Measurements from ENCODE around the gene NCKAP1. TPM values are rescaled to one million over a fixed set of nuclear protein-coding genes. Genes with fewer than 3 reads are reported as not detected.

NCKAP1 gene
- total and polyA plus RNA-seq, 4 experiments from 2014 or later: 0.24 to 6.3 (median 3.2) TPM

- H3K4me3 Mint-ChIP-seq: no peak overlapping the region
- Histone ChIP-seq H3K27ac (ENCODE audit: low read depth, low read length) (no peak overlapping the region), H3K4me3 (ENCODE audit: low read length in 2 of 2) (no peak overlapping the region), H3K4me1 (ENCODE audit: insufficient read depth, low read length) (no peaks in the 10 kb centered on the region), H3K27me3 (ENCODE audit: insufficient read depth, low read length) (no peaks in the 10 kb centered on the region), H3K36me3 (ENCODE audit: insufficient read depth, low read length) (no peaks in the 10 kb centered on the region), H3K9me3 (ENCODE audit: control insufficient read depth in 1 of 2, low read length in 2 of 2) (no peaks in the 10 kb centered on the region)
- intact Hi-C loops (cut with micrococcal nuclease): no loop called here
- H3K4me1 Mint-ChIP-seq: peaks cover 0 to 3% (median under 1%) of the 10 kb centered on the region in 4 donors
- H3K36me3 Mint-ChIP-seq: peaks cover 11 to 27% of the 10 kb centered on the region in 2 donors
- DNase-seq: no peak
- H3K27ac Mint-ChIP-seq: no peak overlapping the region
- POLR2A ChIA-PET (ENCODE audit: partially characterized antibody): no interaction called here
- CTCF ChIA-PET (ENCODE audit: partially characterized antibody): interaction anchor here (2.3 kb wide), 1 partner anchor 31 kb away, joined by 11 read pairs; no protein-coding TSS in a partner anchor
- no peaks in the 10 kb centered on the region for H3K9me3 Mint-ChIP-seq
- no peaks in the 10 kb centered on the region for H3K27me3 Mint-ChIP-seq
These were observed 89.2 kb downstream of the NCKAP1 start for GRCh38 chr2:182949052-182949451.

DNA sequence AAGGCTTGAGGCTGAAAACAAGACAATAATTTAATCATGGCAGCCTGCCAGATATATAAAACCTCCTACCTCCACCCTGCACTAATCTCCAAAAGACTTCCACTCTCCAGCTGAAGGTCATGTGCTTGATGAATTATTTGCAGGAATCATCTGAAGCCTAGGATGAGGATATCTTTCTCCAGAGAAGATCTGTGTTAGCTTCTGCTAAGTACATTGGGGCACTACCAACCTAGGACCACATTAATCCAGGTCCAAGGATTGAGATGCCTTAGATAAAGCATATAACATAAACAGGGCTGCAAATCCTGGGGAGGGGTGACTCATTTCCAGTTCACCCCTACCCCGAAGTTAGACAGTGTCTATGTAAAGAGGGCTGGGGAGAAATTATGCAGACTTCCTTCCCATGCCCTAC is 91.3 kb downstream of the NCKAP1 start:
- H3K4me1 Mint-ChIP-seq: peaks cover 0 to 3% (median under 1%) of the 10 kb centered on the region in 4 donors

GRCh38 chr2:182943339-182943738 is 94.9 kb downstream of the NCKAP1 start:
- Mint-ChIP-seq H3K27ac (no peak overlapping the region), H3K27me3 (no peaks in the 10 kb centered on the region), H3K36me3 (peaks cover 16 to 26% of the 10 kb centered on the region in 2 donors), H3K4me1 (peaks cover 0 to 2% (median 0%) of the 10 kb centered on the region in 4 donors), H3K4me3 (no peak overlapping the region), H3K9me3 (no peaks in the 10 kb centered on the region)
- H3K27me3 ChIP-seq (ENCODE audit: insufficient read depth, low read length): no peaks in the 10 kb centered on the region
- H3K27ac ChIP-seq (ENCODE audit: low read depth, low read length): no peak overlapping the region
- intact Hi-C loops (cut with micrococcal nuclease): no loop called here
- DNase-seq: no peak
- no peaks in the 10 kb centered on the region for H3K9me3 ChIP-seq (ENCODE audit: control insufficient read depth in 1 of 2, low read length in 2 of 2)
- no peak overlapping the region for H3K4me3 ChIP-seq (ENCODE audit: low read length in 2 of 2)
- no peaks in the 10 kb centered on the region for H3K36me3 ChIP-seq (ENCODE audit: insufficient read depth, low read length)
- H3K4me1 ChIP-seq (ENCODE audit: insufficient read depth, low read length): no peaks in the 10 kb centered on the region
- CTCF ChIA-PET (ENCODE audit: partially characterized antibody): interaction anchor here (0.7 kb wide), 1 partner anchor 16 kb away, joined by 3 read pairs; no protein-coding TSS in a partner anchor
- POLR2A ChIA-PET (ENCODE audit: partially characterized antibody): no interaction called here

More for the DNA sequence above, 91.3 kb downstream of the NCKAP1 start:
- Mint-ChIP-seq H3K27ac (no peak overlapping the region), H3K4me3 (no peak overlapping the region), H3K36me3 (peaks cover 8 to 16% of the 10 kb centered on the region in 2 donors), H3K27me3 (no peaks in the 10 kb centered on the region), H3K9me3 (no peaks in the 10 kb centered on the region)
- intact Hi-C loops (cut with micrococcal nuclease): no loop called here
- CTCF ChIA-PET (ENCODE audit: partially characterized antibody): no interaction called here
- Histone ChIP-seq H3K36me3 (ENCODE audit: insufficient read depth, low read length) (no peaks in the 10 kb centered on the region), H3K9me3 (ENCODE audit: control insufficient read depth in 1 of 2, low read length in 2 of 2) (no peaks in the 10 kb centered on the region), H3K4me3 (ENCODE audit: low read length in 2 of 2) (no peak overlapping the region), H3K4me1 (ENCODE audit: insufficient read depth, low read length) (no peaks in the 10 kb centered on the region), H3K27ac (ENCODE audit: low read depth, low read length) (no peak overlapping the region), H3K27me3 (ENCODE audit: insufficient read depth, low read length) (no peaks in the 10 kb centered on the region)
- POLR2A ChIA-PET (ENCODE audit: partially characterized antibody): no interaction called here
- no peak for DNase-seq

- Histone ChIP-seq H3K36me3 (ENCODE audit: insufficient read depth, low read length) (no peaks in the 10 kb centered on the region), H3K9me3 (ENCODE audit: control insufficient read depth in 1 of 2, low read length in 2 of 2) (no peaks in the 10 kb centered on the region), H3K27ac (ENCODE audit: low read depth, low read length) (no peak overlapping the region), H3K27me3 (ENCODE audit: insufficient read depth, low read length) (no peaks in the 10 kb centered on the region), H3K4me3 (ENCODE audit: low read length in 2 of 2) (no peak overlapping the region), H3K4me1 (ENCODE audit: insufficient read depth, low read length) (no peaks in the 10 kb centered on the region)
- intact Hi-C loops (cut with micrococcal nuclease): no loop called here
- H3K4me1 Mint-ChIP-seq: peaks cover 0 to 2% (median 0%) of the 10 kb centered on the region in 4 donors
- ChIA-PET POLR2A (ENCODE audit: partially characterized antibody) (no interaction called here), CTCF (ENCODE audit: partially characterized antibody) (no interaction called here)
- H3K9me3 Mint-ChIP-seq: no peaks in the 10 kb centered on the region
- no peak overlapping the region for H3K27ac Mint-ChIP-seq
- H3K27me3 Mint-ChIP-seq: no peaks in the 10 kb centered on the region
- DNase-seq: no peak
- H3K4me3 Mint-ChIP-seq: no peak overlapping the region
- peaks cover 19 to 31% of the 10 kb centered on the region in 2 donors for H3K36me3 Mint-ChIP-seq
These were observed 95.5 kb downstream of the NCKAP1 start for GRCh38 chr2:182942756-182943155.

DNA sequence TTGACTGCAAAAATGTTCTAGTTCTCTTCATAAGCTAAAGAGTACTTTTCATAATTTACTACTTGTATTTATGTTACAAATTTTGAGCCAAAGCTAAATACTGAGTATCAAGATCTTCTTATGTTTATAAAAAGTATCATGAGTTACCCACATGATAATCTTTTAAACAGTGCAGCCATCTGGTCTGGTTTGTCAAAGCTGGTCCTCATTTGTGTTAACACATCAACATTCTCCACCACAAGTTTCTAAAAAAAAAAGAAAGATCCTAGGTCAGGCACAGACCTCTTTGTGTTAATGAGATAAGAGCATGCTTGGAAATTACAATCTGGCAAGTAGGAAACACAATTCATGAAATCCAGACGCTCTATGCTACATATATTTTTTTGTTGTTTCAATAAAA is 96.3 kb downstream of the NCKAP1 start:
- Mint-ChIP-seq H3K4me3 (no peak overlapping the region), H3K4me1 (peaks cover 0 to 2% (median 0%) of the 10 kb centered on the region in 4 donors), H3K9me3 (no peaks in the 10 kb centered on the region), H3K36me3 (peaks cover 20 to 34% of the 10 kb centered on the region in 2 donors), H3K27ac (no peak overlapping the region), H3K27me3 (no peaks in the 10 kb centered on the region)
- H3K9me3 ChIP-seq (ENCODE audit: control insufficient read depth in 1 of 2, low read length in 2 of 2): no peaks in the 10 kb centered on the region
- H3K27me3 ChIP-seq (ENCODE audit: insufficient read depth, low read length): no peaks in the 10 kb centered on the region
- no peaks in the 10 kb centered on the region for H3K36me3 ChIP-seq (ENCODE audit: insufficient read depth, low read length)
- H3K4me1 ChIP-seq (ENCODE audit: insufficient read depth, low read length): no peaks in the 10 kb centered on the region
- no peak overlapping the region for H3K27ac ChIP-seq (ENCODE audit: low read depth, low read length)
- no peak for DNase-seq
- POLR2A ChIA-PET (ENCODE audit: partially characterized antibody): no interaction called here
- no peak overlapping the region for H3K4me3 ChIP-seq (ENCODE audit: low read length in 2 of 2)
- intact Hi-C loops (cut with micrococcal nuclease): no loop called here
- CTCF ChIA-PET (ENCODE audit: partially characterized antibody): interaction anchor here (0.8 kb wide), 1 partner anchor 11 kb away, joined by 4 read pairs; no protein-coding TSS in a partner anchor

DNA sequence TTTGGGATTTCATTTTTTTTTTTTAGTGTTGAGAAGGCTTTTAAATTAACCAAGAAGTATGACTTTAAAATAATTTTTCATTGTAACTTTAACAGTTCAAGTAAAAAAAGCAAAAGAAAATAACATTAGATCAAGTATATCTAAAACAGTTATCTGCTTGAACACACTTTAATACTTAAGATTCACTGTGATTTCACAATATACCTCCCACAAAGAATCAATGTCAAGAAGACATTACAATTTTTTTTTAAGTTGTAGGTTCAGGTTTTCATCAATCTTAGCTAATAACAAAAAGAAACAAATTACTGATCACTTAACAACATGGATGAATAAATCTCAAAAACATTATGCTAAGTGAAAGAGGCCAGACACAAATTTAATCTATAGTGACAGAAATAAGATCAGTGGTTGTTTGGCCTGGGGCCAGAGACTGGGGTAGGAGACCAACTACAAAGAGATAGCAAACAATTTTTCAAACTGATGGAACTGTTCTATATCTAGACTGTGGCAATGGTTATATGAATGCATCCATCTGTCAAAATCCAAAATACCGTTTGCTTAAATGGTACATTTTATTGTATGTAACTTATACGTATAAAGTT is 97.0 kb downstream of the NCKAP1 start:
- Histone ChIP-seq H3K27me3 (ENCODE audit: insufficient read depth, low read length) (no peaks in the 10 kb centered on the region), H3K27ac (ENCODE audit: low read depth, low read length) (no peak overlapping the region), H3K36me3 (ENCODE audit: insufficient read depth, low read length) (no peaks in the 10 kb centered on the region), H3K4me3 (ENCODE audit: low read length in 2 of 2) (no peak overlapping the region), H3K9me3 (ENCODE audit: control insufficient read depth in 1 of 2, low read length in 2 of 2) (no peaks in the 10 kb centered on the region), H3K4me1 (ENCODE audit: insufficient read depth, low read length) (no peaks in the 10 kb centered on the region)
- H3K36me3 Mint-ChIP-seq: peaks cover 22 to 34% of the 10 kb centered on the region in 2 donors
- H3K27me3 Mint-ChIP-seq: no peaks in the 10 kb centered on the region
- no peak for DNase-seq
- no peak overlapping the region for H3K4me3 Mint-ChIP-seq
- H3K4me1 Mint-ChIP-seq: peaks cover 0 to 2% (median 0%) of the 10 kb centered on the region in 4 donors
- no peaks in the 10 kb centered on the region for H3K9me3 Mint-ChIP-seq
- no peak overlapping the region for H3K27ac Mint-ChIP-seq
- ChIA-PET CTCF (ENCODE audit: partially characterized antibody) (interaction anchor here (0.8 kb wide), 1 partner anchor 10 kb away, joined by 4 read pairs; no protein-coding TSS in a partner anchor), POLR2A (ENCODE audit: partially characterized antibody) (no interaction called here)
- intact Hi-C loops (cut with micrococcal nuclease): no loop called here

DNA sequence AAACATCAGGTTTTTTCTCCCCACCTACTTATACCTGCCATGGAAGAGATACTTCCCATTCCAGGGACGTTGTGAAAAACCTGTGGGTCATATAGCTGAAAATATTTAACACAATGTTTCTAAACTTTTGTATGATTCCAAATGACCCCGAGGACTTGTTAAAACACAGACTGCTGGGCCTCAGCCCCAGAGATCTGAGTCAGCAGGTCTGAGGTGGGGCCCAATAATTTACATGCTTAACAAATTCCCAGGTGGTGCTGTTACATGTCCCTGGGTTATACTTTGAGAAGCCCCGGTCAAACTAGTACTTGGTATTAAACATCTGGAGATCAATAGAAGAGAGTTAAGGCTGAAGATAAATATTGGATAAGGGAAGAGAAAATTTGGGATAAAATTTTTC is 100.4 kb downstream of the NCKAP1 start:
- POLR2A ChIA-PET (ENCODE audit: partially characterized antibody): no interaction called here
- Histone ChIP-seq H3K27ac (ENCODE audit: low read depth, low read length) (no peak overlapping the region), H3K9me3 (ENCODE audit: control insufficient read depth in 1 of 2, low read length in 2 of 2) (no peaks in the 10 kb centered on the region), H3K27me3 (ENCODE audit: insufficient read depth, low read length) (no peaks in the 10 kb centered on the region), H3K4me3 (ENCODE audit: low read length in 2 of 2) (no peak overlapping the region), H3K36me3 (ENCODE audit: insufficient read depth, low read length) (no peaks in the 10 kb centered on the region), H3K4me1 (ENCODE audit: insufficient read depth, low read length) (no peaks in the 10 kb centered on the region)
- Mint-ChIP-seq H3K27me3 (no peaks in the 10 kb centered on the region), H3K36me3 (peaks cover 24 to 37% of the 10 kb centered on the region in 2 donors), H3K4me1 (no peaks in the 10 kb centered on the region), H3K9me3 (no peaks in the 10 kb centered on the region), H3K27ac (no peak overlapping the region), H3K4me3 (no peak overlapping the region)
- intact Hi-C loops (cut with micrococcal nuclease): no loop called here
- CTCF ChIA-PET (ENCODE audit: partially characterized antibody): no interaction called here
- no peak for DNase-seq
